Activated T-helper 1 cell treated with anti-CD3 and anti-CD28 coated beads, Interleukin-2, amount 50 U/mL, for 16 hours (primary cell): ENCODE measurements around the gene SETD5.

Experiments
- DNase-seq, 2 donors: peaks; one replicate each; pipeline ENCODE4 v3.0.0-alpha.2; 2020; ENCODE audit warnings: low read depth in 1 of 2, low spot score in 1 of 2

Gene SETD5

DNA sequence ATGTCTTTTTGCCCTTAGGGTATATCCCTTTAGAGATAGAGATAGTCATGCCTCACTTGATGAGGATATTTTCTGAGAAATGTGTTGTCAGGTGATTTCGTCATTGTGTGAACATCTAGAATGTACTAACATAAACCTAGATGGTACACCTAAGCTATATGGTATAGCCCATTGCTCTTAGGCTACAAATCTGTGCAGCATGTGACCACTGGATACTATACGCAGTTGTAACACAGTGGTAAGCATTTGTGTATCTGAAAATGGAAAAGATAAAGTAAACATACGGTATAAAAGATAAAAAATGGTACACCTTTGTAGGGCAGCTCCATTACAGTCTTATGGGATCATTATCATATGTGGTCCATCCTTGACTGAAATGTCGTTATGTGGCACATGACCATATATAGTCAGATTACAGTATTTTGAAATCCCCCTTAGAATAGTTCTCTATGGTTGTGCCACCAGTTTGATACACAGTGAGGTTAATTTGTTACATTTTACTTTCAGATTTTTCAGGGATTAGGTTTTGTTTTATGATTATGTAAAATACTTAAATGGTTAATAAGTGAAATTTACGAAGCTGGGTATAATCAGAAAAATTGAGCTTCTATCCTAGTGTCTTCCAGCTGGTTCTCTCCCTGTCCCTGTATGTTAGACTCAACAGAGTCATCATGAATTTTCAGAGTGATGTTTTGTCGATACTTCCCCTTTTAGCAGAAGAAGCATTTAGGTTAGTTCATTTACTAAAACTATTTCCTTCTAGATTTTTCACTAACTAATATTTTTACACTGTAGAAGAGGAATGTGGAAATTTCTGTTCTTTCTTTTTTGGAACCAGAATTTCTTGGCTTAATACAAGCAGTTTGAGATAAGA lies 12.8 kb downstream of the SETD5 start:
- DNase-seq, result no peak

DNA sequence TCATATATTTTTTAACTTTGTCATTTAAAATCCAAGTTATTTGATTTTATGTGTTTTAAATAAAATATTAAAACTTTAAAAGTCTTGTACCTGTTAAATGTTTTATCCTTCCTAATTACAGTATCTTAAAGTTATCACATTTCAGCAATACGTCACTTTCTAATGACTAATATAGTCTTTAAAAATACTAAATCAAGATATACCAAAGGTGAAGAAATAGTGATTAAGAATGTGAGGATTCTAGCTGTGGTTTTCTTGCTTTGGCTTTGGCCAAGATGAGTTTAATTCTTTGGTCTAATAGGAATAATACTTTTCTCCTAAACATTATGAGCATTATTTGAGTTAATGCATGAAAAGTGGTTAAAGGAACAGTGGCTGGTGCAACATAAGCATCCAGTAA lies 13.9 kb downstream of the SETD5 start:
- DNase-seq, result no peak

DNA sequence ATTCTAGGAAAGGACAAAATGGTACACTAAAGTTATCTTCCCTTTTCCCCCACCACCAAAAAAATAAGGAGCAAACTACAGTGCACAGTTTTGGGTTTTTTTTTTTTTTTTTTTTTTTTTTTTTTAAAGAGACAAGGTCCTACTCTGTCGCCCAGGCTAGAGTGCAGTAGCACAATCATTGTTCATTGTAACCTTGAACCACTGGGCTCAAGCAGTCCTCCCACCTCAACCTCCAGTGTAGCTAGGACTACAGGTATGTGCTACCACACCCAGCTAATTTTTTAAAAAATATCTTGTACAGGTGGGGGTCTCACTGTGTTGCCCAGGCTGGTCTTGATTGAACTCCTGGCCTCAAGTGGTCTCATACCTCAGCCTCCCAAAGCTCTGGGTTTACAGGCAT lies 14.9 kb downstream of the SETD5 start:
- no peak for DNase-seq

DNA sequence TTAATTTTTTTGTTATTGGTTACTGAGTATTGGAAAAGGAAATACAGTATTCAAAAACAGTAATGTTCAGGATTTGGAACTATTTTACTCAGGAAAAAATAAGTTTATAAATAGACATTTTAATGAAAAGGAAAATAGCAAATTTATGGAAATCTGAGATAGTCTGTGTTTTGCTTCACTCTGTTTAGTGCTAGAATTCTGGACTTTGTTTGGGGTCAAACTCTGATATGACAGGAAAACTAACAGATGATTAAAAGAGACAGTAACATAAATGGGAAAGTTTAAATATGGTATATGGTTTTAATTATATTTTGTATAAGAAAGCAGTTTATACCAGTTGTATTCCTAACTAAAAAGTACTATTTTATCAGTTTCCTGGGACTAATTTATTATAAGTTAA lies 17.4 kb downstream of the SETD5 start:
- no peak for DNase-seq

DNA sequence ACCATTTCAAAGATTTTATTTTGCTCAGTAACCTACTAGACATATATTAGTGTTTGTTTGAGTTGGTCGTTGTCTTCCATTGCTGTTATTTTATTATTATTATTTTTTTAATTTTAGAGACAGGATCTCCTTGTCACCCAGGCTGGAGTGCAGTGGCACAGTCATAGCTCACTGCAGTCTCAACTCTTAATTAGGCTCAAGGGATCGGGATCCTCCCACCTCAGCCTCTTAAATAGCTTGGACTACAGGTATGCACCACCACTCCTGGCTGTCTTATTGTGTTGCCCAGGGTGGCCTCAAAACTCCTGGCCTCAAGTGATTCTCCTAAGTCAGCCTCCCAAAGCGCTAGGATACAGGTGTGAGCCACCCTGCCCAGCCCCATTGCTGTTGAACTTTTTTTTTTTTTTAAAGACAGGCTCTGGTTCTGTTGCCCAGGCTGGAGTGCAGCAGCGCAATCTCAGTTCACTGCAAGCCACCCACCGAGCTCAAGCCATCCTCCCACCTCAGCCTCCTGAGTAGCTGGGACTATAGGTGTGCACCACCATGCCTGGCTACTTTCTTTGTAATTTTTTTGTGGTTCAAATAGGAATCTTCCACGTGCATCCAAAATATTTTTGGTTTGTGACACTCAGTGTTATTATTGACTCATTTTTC lies 18.2 kb downstream of the SETD5 start:
- no peak for DNase-seq

DNA sequence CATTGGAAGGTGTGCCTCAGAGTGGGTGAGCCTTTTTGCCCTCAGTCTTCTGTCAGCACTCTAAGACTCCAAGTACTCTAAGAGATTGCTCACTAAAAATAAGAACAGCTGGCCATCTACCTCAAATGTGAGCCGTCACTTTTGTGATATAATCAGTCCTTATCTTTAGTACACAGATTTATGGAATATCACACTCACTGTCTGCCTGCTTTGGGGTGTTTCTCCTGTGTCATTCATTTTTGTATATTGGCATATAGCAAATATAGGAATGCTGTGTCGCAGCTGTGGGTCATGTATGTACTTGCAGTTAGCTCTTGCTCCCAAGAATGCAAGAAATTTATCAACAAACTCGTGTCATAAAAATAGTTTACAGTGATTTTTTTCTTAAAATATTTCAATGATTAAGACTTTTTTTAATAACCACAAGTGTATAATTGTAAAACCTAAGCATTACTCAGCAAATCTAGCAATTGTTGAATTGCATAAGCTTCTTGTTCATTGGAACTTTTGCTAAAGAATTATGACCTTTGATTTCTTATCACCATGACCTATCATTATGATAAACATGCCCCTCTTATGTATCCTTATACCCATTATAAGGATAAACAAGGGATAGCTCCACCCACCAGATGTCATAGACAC lies 18.8 kb downstream of the SETD5 start:
- DNase-seq, result no peak

DNA sequence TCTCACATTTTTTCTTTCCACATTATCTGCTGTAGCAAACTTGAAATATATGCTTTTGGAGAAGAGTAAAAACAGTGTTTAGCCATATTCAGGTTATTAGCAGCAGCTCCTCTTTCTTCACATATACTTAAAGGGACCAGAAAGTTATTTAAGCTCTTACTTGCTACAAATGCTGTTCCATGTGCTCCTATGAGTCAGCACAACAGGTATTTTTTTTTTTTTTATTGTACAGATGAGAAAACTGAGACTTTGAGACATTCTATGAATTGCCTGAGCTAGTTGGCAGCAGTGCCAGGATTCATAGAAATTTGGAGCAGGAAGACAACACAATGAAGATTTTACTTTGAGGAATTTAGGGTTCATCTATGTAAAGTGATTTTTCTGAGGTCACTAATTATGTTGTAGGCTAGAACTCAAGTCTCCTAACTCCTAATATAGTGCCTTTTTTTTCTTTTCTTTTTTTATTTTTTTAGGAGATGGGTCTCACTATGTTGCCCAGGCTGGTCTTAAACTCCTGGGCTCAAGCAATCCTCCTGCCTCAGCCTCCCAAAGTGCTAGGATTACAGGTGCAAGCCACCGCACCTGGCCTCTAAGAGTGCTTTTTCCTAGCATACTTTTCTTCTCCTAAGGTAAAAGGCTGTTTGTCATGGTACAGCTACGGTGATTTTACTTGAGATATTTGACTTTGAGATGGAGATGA lies 23.6 kb downstream of the SETD5 start:
- no peak for DNase-seq

DNA sequence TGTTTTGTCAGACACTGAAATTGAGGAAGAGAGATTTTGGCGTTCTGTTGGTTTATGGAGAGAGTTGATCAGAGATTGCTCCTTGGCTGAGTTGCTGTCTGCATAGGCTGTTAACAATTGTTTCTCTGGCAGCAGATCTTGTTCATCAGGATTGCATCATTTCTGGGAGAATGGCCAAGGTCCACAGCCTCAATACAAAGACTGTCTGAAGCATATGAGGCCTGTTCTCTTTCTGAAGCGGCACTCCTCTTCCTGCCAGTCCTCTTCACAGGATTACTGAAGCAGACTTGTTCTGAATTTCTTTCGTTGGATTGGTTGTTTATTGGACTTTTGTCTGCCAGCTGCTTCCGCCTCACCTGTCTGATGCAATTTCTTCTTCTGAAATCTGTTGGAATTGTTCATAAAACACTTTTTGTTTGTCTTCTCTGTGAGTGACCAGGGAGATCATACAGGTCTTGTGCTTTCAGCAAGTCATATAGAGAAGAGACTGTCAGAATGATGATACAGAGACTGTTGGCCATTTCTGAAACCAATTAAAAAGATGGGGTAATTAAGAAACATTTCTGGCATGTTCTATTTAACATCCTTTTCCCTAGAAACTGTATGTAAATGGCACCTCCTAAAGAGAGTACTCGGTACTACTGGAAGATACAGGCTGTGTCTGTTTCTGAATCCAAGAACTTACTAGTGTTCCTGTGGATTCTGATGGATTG lies 25.5 kb downstream of the SETD5 start:
- no peak for DNase-seq

DNA sequence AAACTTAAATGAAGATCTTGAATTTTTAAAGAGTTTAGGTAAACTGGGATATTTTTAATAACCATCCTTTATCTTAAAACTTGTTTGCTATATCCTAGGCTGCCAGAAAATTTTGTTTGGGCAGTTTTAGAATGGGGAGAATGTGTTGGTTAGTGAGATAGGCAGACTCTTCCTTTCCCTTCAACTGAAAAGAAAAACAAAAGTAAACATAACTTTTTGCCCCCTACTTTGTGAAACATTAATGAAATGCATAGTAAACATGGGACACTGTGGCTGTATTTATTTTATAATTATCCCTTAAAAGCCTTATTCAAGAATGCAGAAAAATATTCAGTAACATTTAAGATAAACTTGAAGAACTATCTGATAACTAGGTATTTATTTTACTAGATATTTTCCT lies 31.0 kb downstream of the SETD5 start:
- DNase-seq, result no peak

DNA sequence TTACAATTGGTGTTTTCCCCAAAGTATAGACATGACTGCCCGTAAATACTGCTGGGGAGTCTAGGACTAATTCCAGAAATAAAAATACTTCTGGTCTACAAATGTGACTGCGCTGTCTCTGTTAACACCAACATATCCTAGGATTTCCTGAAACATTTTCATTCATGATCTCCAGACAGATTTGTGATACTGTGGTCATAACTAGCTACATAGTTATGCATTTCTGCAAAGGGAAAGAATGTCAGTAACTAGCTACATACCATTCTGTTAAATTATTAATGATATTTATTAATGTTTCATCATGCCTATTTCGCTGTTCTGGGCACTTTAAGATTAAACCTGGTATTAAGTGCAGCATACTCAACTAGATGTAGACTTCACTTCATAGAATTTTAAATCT lies 33.3 kb downstream of the SETD5 start:
- DNase-seq, result no peak

DNA sequence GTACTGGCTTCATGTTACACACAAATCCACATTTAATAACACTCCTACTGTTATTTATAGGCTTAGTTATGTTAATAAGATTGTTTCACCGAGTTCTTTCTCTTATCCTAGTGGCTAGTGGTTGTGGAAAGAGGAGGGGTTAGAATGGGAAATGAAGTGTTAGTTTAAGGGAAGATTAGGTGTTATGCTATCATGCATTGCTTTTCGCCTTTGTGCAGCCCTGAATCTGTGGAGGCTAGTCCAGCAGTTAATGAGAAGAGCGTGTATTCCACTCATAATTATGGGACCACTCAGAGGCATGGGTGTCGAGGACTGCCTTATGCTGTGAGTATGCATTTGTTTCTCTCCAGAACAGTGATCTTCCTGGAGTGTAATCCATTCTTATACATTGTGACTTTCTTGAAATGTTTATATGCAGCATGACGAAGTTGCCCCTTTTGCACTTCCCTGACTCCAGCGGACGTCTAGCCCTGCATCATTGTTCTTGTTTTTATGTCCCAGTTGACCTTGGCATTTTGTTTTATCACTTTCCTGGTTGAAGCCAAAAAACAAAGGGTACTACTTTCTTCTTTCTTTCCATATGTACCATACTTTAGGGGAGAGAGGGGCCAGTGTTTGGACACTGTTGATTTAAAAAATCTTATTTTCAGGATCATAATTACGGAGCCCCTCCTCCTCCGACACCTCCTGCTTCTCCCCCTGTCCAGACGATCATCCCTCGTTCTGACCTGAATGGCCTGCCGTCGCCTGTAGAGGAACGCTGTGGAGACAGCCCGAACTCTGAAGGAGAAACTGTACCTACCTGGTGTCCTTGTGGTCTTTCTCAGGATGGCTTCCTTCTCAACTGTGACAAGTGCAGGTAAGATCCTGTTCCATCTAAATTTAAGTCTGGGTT lies 36.5 kb downstream of the SETD5 start:
- no peak for DNase-seq

DNA sequence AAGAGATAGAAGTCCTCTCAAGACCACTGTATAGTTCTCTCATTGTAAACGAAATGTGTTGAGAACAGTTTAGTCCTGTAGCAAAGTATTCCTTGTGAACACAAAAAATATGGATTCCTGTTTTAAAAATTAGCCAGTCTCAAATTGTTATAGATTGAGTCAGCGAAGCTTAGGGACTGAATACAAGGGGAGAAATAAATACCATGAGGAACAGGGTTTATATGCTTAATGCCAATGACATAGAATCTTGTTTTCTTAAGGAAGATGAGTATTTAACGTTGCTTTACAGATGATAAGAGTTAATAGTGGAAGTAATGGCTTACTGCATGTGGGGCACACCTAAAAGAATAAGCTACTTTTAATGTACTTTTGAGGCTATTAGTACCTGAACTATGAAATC lies 37.9 kb downstream of the SETD5 start:
- no peak for DNase-seq

DNA sequence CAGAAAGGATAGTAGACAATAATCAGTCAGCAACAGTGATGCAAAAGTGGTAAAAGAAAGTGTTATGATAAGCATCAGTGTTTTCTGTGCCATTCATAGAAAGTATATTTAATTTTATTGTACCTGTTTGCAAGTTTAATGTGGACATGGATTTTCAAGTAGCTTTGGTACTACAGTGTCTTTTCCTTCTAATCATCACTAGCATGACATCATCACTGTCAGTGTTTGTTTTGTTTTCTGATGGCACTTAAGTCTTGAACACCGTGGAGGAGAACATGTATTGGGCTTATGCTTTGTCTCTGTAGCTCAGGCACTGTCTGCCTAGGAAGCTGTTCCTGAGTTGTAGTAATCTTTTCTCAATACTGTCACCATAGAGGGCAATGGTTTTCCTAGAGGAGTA lies 41.9 kb downstream of the SETD5 start:
- DNase-seq, result no peak

DNA sequence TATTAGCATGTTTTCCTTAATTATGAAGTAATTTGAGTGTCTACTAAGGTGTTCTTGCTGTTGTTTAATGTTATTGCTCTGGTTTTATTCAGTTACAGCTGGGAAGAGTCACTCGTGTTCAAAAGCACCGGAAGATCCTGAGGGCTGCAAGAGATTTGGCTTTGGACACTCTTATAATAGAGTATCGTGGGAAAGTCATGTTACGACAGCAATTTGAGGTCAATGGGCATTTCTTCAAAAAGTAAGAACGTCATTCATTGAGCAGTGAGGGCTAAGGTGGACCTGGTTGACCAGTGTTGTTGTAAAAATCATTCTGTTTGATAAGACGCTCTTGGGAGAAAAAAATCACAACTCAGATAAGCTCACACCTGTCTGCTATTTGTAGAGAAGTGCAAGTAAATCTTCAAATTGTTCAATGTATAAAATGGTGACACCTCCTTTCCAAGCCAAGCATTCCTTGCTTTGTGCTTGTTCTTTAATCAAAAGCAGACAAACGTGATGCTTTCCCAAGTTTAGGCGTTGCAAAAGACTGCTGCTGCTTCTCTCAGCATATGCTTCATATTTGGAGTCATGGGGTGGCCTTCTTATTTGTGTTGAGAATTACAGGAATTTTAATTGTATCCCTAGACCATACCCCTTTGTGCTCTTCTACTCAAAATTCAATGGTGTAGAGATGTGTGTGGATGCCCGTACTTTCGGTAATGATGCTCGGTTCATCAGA lies 44.2 kb downstream of the SETD5 start:
- DNase-seq, result no peak

DNA sequence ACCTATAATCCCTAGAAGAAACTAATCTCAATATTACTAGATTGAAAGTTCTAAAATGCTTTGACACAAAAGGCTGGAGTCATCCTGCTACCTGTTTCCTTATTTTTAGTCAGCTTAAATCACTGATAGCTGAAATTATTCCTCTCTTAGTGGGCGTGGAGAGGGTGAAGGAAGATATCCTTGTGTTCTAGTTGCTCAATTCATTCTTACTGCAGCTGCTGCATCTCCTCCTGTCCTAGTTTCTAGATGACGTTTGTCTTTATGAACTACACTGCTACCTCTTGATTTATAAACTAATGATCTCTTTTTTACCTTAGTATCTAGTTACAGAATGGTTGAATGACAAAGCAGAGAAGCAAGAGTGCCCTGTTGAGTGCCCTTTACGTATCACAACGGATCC lies 50.7 kb downstream of the SETD5 start:
- DNase-seq, result no peak

DNA sequence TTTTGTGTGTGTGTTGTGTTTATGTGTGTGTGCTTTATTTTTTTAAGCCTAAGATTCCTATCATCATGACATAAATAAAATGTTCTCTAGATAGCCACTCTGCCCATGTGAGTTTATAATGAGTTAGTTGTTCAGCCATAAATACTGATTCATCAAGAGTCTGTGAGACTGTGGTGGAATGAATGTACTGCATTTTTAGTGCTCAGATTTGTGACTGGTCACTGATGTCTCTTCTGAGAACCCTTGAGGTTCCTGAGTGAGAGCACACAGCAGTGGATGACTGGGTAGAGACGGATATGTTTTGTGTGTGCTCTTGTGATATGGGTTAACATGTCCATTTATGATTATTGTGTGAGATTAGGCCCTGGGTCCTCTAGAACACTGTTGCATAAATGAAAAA lies 51.2 kb downstream of the SETD5 start:
- DNase-seq, result no peak

DNA sequence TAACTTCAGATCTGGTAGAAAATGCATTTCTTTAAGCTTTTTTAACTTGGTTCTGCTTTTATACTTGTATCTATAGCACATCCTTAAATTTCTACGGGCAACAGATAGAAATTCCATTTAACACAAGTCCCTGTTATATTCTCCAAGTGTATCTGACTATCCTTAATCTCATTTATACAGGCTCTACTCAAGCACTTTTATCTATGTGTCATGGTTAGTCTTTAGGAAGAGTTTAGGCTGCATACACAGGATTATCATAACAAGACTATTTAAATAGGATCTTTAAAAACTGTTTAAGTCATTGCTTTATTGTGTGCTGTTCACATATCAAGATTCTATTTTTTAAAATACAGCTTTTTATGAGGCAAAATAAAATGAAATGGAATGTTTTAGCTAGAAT lies 52.7 kb downstream of the SETD5 start:
- DNase-seq, result no peak

DNA sequence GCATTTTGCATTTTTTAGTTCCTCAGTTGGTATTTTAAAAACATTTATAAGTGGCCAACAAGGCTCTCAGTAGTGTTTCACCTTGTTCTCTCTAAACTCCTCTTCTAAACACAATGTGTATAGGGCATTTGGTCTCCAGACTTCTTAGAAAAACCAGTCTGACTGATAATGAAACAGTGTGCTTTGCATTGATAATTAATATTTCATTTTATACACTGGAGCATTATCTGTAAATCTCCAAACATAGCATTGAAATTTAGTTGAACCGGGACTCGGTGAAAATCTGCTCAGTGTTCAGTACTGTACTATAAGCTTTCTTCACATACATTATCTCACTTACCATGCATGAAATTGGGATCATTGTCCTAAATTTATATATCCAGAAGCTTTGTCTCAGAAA lies 53.6 kb downstream of the SETD5 start:
- DNase-seq, result no peak

DNA sequence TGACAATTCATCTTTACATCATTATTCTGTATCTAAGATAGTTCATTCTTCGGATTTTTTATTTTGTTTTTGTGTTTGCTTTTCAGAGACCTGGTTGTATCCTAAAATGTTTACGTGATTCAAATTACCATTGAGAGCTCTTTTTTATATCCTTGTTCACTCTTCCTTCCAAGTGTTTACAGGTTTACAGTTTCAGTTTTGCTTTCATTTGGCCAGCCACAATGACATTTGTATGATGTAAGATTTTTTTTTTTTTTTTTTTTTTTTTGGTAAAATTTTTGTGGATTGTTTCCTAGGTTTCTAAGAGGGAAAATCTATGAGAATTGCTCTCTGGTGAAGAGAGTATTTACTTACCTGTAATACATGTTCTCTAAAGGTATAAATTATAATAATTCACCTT lies 55.0 kb downstream of the SETD5 start:
- no peak for DNase-seq
